T-helper 9 cell (primary cell): Measurements from ENCODE around the gene PLA2G2A.
"Not testable (repeated sequence)": the region's sequence is repeated elsewhere in the genome, so short reads cannot be mapped to it uniquely, and the experiment has no call there.

ENCODE experiments used
- DNase-seq: peaks from one replicate; pipeline ENCODE4 v3.0.0-alpha.2; 2020
- total RNA-seq, 2 donors: gene quantifications; one replicate each; lab custom pipeline; 2026; lab: John Stamatoyannopoulos, UW

The PLA2G2A gene
- 0 reads per million in 2 donors for total RNA-seq

- no peak for DNase-seq
Measured at GRCh38 chr1:19979494-19979977, at the start of gene PLA2G2A. TSS of gene PLA2G2A (minus strand) at chr1:19979618. CDS start at chr1:19978773, 845 bp downstream.

- DNase-seq, result no peak
Measured at GRCh38 chr1:20028726-20029125, 49.3 kb upstream of the PLA2G2A start.

- DNase-seq, result no peak
Measured at GRCh38 chr1:20028125-20028524, 48.7 kb upstream of the PLA2G2A start.

- DNase-seq, result no peak
Measured at GRCh38 chr1:20017741-20018140, 38.3 kb upstream of the PLA2G2A start.

- no peak for DNase-seq
Measured at GRCh38 chr1:20014153-20014552, 34.7 kb upstream of the PLA2G2A start.

- DNase-seq, result no peak
Measured at GRCh38 chr1:20010016-20010415, 30.6 kb upstream of the PLA2G2A start.

GRCh38 chr1:20009212-20009611 lies 29.8 kb upstream of the PLA2G2A start:
- DNase-seq, result no peak

- no peak for DNase-seq
Measured at GRCh38 chr1:20008391-20008841, 29.0 kb upstream of the PLA2G2A start.

GRCh38 chr1:19998823-19999222 lies 19.4 kb upstream of the PLA2G2A start:
- not testable (repeated sequence) for DNase-seq

GRCh38 chr1:19990689-19991088 lies 11.3 kb upstream of the PLA2G2A start:
- no peak for DNase-seq

- not testable (repeated sequence) for DNase-seq
Measured at GRCh38 chr1:19990182-19990582, 10.8 kb upstream of the PLA2G2A start.

GRCh38 chr1:19988267-19989006 lies 9.0 kb upstream of the PLA2G2A start:
- no peak for DNase-seq

GRCh38 chr1:19987719-19988118 lies 8.3 kb upstream of the PLA2G2A start:
- DNase-seq, result no peak

- not testable (repeated sequence) for DNase-seq
Measured at GRCh38 chr1:19984409-19985016, 5.1 kb upstream of the PLA2G2A start.

GRCh38 chr1:19981507-19982312 lies 2.3 kb upstream of the PLA2G2A start:
- no peak for DNase-seq

GRCh38 chr1:19981170-19981506 lies 1.7 kb upstream of the PLA2G2A start:
- DNase-seq, result no peak

- DNase-seq, result no peak
Measured at GRCh38 chr1:19980314-19980713, 896 bp upstream of the PLA2G2A start.

- no peak for DNase-seq
Measured at GRCh38 chr1:19978143-19978542, 1.3 kb downstream of the PLA2G2A start.

- no peak for DNase-seq
Measured at GRCh38 chr1:19976317-19977003, 3.0 kb downstream of the PLA2G2A start.

- no peak for DNase-seq
Measured at GRCh38 chr1:19975423-19976193, 3.8 kb downstream of the PLA2G2A start.

GRCh38 chr1:19974822-19975416 lies 4.5 kb downstream of the PLA2G2A start:
- no peak for DNase-seq

GRCh38 chr1:19973616-19974015 lies 5.8 kb downstream of the PLA2G2A start:
- no peak for DNase-seq
